ENCODE results near the gene SYNJ2. TPM values are rescaled to one million over a fixed set of nuclear protein-coding genes. Genes with fewer than 3 reads are reported as not detected.

Gene SYNJ2
- total RNA-seq, 2 experiments from 2014 or later, result 42.4 to 42.7 TPM

GRCh38 chr6:157974967-157975366 lies 6.7 kb upstream of the SYNJ2 start:
- Mint-ChIP-seq H3K4me3 (no peak overlapping the region), H3K4me1 (ENCODE audit: low read depth) (peaks cover 2% of the 10 kb centered on the region), H3K27ac (no peak overlapping the region), H3K9me3 (no peaks in the 10 kb centered on the region), H3K36me3 (ENCODE audit: low read depth) (no peaks in the 10 kb centered on the region), H3K27me3 (ENCODE audit: low read depth) (no peaks in the 10 kb centered on the region)
- no peak for DNase-seq
- intact Hi-C loops (cut with micrococcal nuclease), result no loop called here
- CTCF ChIA-PET, result interaction anchor here (1.3 kb wide), 1 partner anchor 98 kb away, joined by 5 read pairs; no protein-coding TSS in a partner anchor

GRCh38 chr6:157975456-157975855 lies 6.2 kb upstream of the SYNJ2 start:
- Mint-ChIP-seq H3K27me3 (ENCODE audit: low read depth) (no peaks in the 10 kb centered on the region), H3K9me3 (no peaks in the 10 kb centered on the region), H3K36me3 (ENCODE audit: low read depth) (no peaks in the 10 kb centered on the region), H3K4me3 (no peak overlapping the region), H3K27ac (no peak overlapping the region), H3K4me1 (ENCODE audit: low read depth) (peaks cover 7% of the 10 kb centered on the region)
- intact Hi-C loops (cut with micrococcal nuclease), result no loop called here
- DNase-seq, result no peak
- CTCF ChIA-PET, result interaction anchor here (1.3 to 1.5 kb wide), 3 partner anchors 16 to 97 kb away, joined by 3 to 5 read pairs (median 4); no protein-coding TSS in a partner anchor

GRCh38 chr6:157976345-157977175 lies 5.1 kb upstream of the SYNJ2 start:
- peaks cover 9% of the 10 kb centered on the region for H3K4me1 Mint-ChIP-seq (ENCODE audit: low read depth)
- H3K27me3 Mint-ChIP-seq (ENCODE audit: low read depth), result no peaks in the 10 kb centered on the region
- no peaks in the 10 kb centered on the region for H3K36me3 Mint-ChIP-seq (ENCODE audit: low read depth)
- CTCF ChIA-PET, result interaction anchor here (1.0 to 1.5 kb wide), 3 partner anchors 17 to 50 kb away, joined by 3 to 4 read pairs (median 3); no protein-coding TSS in a partner anchor
- intact Hi-C loops (cut with micrococcal nuclease), result no loop called here
- DNase-seq, result no peak
- no peak overlapping the region for H3K27ac Mint-ChIP-seq
- H3K9me3 Mint-ChIP-seq, result no peaks in the 10 kb centered on the region
- no peak overlapping the region for H3K4me3 Mint-ChIP-seq

GRCh38 chr6:157977176-157977804 lies 4.4 kb upstream of the SYNJ2 start:
- no peak overlapping the region for H3K4me3 Mint-ChIP-seq
- intact Hi-C loops (cut with micrococcal nuclease), result no loop called here
- DNase-seq, result no peak
- H3K27ac Mint-ChIP-seq, result no peak overlapping the region
- H3K9me3 Mint-ChIP-seq, result no peaks in the 10 kb centered on the region
- CTCF ChIA-PET, result interaction anchor here (1.0 kb wide), 1 partner anchor 30 kb away, joined by 3 read pairs; no protein-coding TSS in a partner anchor
- no peaks in the 10 kb centered on the region for H3K36me3 Mint-ChIP-seq (ENCODE audit: low read depth)
- no peaks in the 10 kb centered on the region for H3K27me3 Mint-ChIP-seq (ENCODE audit: low read depth)
- peaks cover 9% of the 10 kb centered on the region for H3K4me1 Mint-ChIP-seq (ENCODE audit: low read depth)

- H3K27ac Mint-ChIP-seq, result no peak overlapping the region
- H3K9me3 Mint-ChIP-seq, result no peaks in the 10 kb centered on the region
- CTCF ChIA-PET, result interaction anchor here (1.0 kb wide), 2 partner anchors 30 to 49 kb away, joined by 3 read pairs; no protein-coding TSS in a partner anchor
- intact Hi-C loops (cut with micrococcal nuclease), result no loop called here
- peaks cover 12% of the 10 kb centered on the region for H3K4me1 Mint-ChIP-seq (ENCODE audit: low read depth)
- H3K27me3 Mint-ChIP-seq (ENCODE audit: low read depth), result no peaks in the 10 kb centered on the region
- no peak for DNase-seq
- H3K4me3 Mint-ChIP-seq, result no peak overlapping the region
- H3K36me3 Mint-ChIP-seq (ENCODE audit: low read depth), result peaks cover 2% of the 10 kb centered on the region
Measured at GRCh38 chr6:157978021-157978783, 3.5 kb upstream of the SYNJ2 start.

- intact Hi-C loops (cut with micrococcal nuclease), result loop anchor here (1.0 to 5.0 kb wide), 7 partner anchors 18 to 838 kb away; partner anchors contain the start of genes GTF2H5 and SERAC1
- DNase-seq, result no peak
Measured at GRCh38 chr6:157980288-157981131, 1.2 kb upstream of the SYNJ2 start.

GRCh38 chr6:157981132-157981394 lies 600 bp upstream of the SYNJ2 start:
- H3K27me3 Mint-ChIP-seq (ENCODE audit: low read depth), result no peaks in the 10 kb centered on the region
- peaks cover 3% of the 10 kb centered on the region for H3K36me3 Mint-ChIP-seq (ENCODE audit: low read depth)
- CTCF ChIA-PET, result interaction anchor here (4.1 to 5.8 kb wide), 2 partner anchors 46 to 90 kb away, joined by 26 to 39 read pairs; no protein-coding TSS in a partner anchor
- H3K27ac Mint-ChIP-seq, result no peak overlapping the region
- peak overlapping the region; percentile 88 for H3K4me3 Mint-ChIP-seq
- intact Hi-C loops (cut with micrococcal nuclease), result loop anchor here (1.0 to 5.0 kb wide), 7 partner anchors 19 to 837 kb away; partner anchors contain the start of genes GTF2H5 and SERAC1
- no peak for DNase-seq
- H3K9me3 Mint-ChIP-seq, result no peaks in the 10 kb centered on the region
- H3K4me1 Mint-ChIP-seq (ENCODE audit: low read depth), result peaks cover 34% of the 10 kb centered on the region

More at GRCh38 chr6:157980288-157981131, 1.2 kb upstream of the SYNJ2 start:
- Mint-ChIP-seq H3K4me3 (peak overlapping the region; percentile 88), H3K27ac (no peak overlapping the region), H3K9me3 (no peaks in the 10 kb centered on the region), H3K27me3 (ENCODE audit: low read depth) (no peaks in the 10 kb centered on the region), H3K36me3 (ENCODE audit: low read depth) (peaks cover 3% of the 10 kb centered on the region), H3K4me1 (ENCODE audit: low read depth) (peaks cover 34% of the 10 kb centered on the region)
- CTCF ChIA-PET, result interaction anchor here (5.8 kb wide), 1 partner anchor 46 kb away, joined by 39 read pairs; no protein-coding TSS in a partner anchor

GRCh38 chr6:157982102-157982562 lies 469 bp downstream of the SYNJ2 start:
- no peaks in the 10 kb centered on the region for H3K9me3 Mint-ChIP-seq
- H3K36me3 Mint-ChIP-seq (ENCODE audit: low read depth), result peaks cover 3% of the 10 kb centered on the region
- CTCF ChIA-PET, result interaction anchor here (0.7 to 5.8 kb wide), 6 partner anchors 19 to 644 kb away, joined by 3 to 39 read pairs (median 4); no protein-coding TSS in a partner anchor
- intact Hi-C loops (cut with micrococcal nuclease), result loop anchor here (1.0 to 5.0 kb wide), 4 partner anchors 97 to 554 kb away; partner anchors contain the start of genes GTF2H5 and SERAC1
- H3K4me3 Mint-ChIP-seq, result peak overlapping the region; percentile 88
- DNase-seq, result peak; percentile 57
- peak overlapping the region; percentile 83 for H3K27ac Mint-ChIP-seq
- peaks cover 34% of the 10 kb centered on the region for H3K4me1 Mint-ChIP-seq (ENCODE audit: low read depth)
- no peaks in the 10 kb centered on the region for H3K27me3 Mint-ChIP-seq (ENCODE audit: low read depth)

GRCh38 chr6:157982563-157983405 lies 1.1 kb downstream of the SYNJ2 start:
- Mint-ChIP-seq H3K4me1 (ENCODE audit: low read depth) (peaks cover 34% of the 10 kb centered on the region), H3K36me3 (ENCODE audit: low read depth) (peaks cover 3% of the 10 kb centered on the region), H3K27ac (peak overlapping the region; percentile 83), H3K27me3 (ENCODE audit: low read depth) (no peaks in the 10 kb centered on the region), H3K4me3 (peak overlapping the region; percentile 88), H3K9me3 (no peaks in the 10 kb centered on the region)
- CTCF ChIA-PET, result interaction anchor here (0.6 to 5.8 kb wide), 11 partner anchors 10 to 644 kb away, joined by 3 to 39 read pairs (median 4); no protein-coding TSS in a partner anchor
- intact Hi-C loops (cut with micrococcal nuclease), result loop anchor here (1.0 to 5.0 kb wide), 5 partner anchors 75 to 554 kb away; partner anchors contain the start of genes GTF2H5 and SERAC1
- DNase-seq, result peak; percentile 31

- CTCF ChIA-PET, result interaction anchor here (0.6 to 5.8 kb wide), 15 partner anchors 10 to 227 kb away, joined by 3 to 39 read pairs (median 3); no protein-coding TSS in a partner anchor
- H3K27ac Mint-ChIP-seq, result peak overlapping the region; percentile 67
- no peaks in the 10 kb centered on the region for H3K27me3 Mint-ChIP-seq (ENCODE audit: low read depth)
- no peak for DNase-seq
- peak overlapping the region; percentile 88 for H3K4me3 Mint-ChIP-seq
- H3K36me3 Mint-ChIP-seq (ENCODE audit: low read depth), result peaks cover 3% of the 10 kb centered on the region
- H3K9me3 Mint-ChIP-seq, result no peaks in the 10 kb centered on the region
- peaks cover 38% of the 10 kb centered on the region for H3K4me1 Mint-ChIP-seq (ENCODE audit: low read depth)
- intact Hi-C loops (cut with micrococcal nuclease), result loop anchor here (1.0 to 5.0 kb wide), 5 partner anchors 26 to 184 kb away; partner anchors contain the start of genes GTF2H5 and SERAC1
Measured at GRCh38 chr6:157983406-157984119, 1.9 kb downstream of the SYNJ2 start.

Measured in activated naive CD4-positive, alpha-beta T cell treated with anti-CD3 and anti-CD28 coated beads for 36 hours (primary cell).